SK-N-SH (cell line): ENCODE measurements around the gene SGSM2.

Experiments used
- CHD2 ChIP-seq: fragments of 150-350 bp; IDR thresholded peaks from 2 replicates; pipeline ENCODE4 v1.6.1; 2018; ENCODE audit warnings: low read length; ENCODE audit not compliant: partially characterized antibody
- EP300 ChIP-seq, 2 experiments: IDR thresholded peaks; 2 replicates each; pipeline versions ENCODE4 v1.4.0 to v1.6.1; 2012; ENCODE audit warnings: borderline replicate concordance in 1 of 2, low read depth in 1 of 2, low read length in 1 of 2
- EZH2phosphoT487 ChIP-seq: fragments of 200-600 bp; sonication (generic); IDR thresholded peaks from 2 replicates; pipeline ENCODE4 v1.6.1; 2017; ENCODE audit warnings: low read depth, mixed run types, mild to moderate bottlenecking, antibody characterized with exemption, moderate library complexity, borderline replicate concordance
- JUND ChIP-seq: IDR thresholded peaks from 2 replicates; pipeline ENCODE4 v1.4.0; 2012
- TF ChIP-seq, protein P1 (sequence below): fragments of 200-600 bp; sonication (generic); IDR thresholded peaks from 2 replicates; pipeline ENCODE4 v1.6.1; 2017; ENCODE audit warnings: antibody characterized with exemption, mild to moderate bottlenecking, moderate library complexity
- TF ChIP-seq, protein P2 (sequence below): IDR thresholded peaks from 2 replicates; pipeline ENCODE4; 2012

DNA sequence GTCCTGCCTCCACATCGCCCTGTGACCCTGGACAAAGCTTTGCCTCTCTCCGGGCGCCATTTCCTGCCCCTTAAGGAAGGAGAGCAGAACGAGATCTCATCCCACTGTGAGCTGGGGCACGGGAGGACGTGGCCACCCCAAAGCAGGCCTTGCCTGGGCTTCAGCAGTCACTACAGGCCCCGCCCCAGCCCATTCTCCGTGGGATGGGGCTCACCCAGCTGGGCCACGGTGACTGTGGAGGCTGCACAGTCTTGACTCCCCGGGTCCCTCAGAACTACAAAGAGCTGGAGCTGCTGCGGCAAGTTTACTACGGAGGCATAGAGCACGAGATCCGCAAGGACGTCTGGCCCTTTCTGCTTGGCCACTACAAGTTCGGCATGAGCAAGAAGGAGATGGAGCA, 35.4 kb downstream of the SGSM2 start:
- TF ChIP-seq EP300 (IDR thresholded peaks at IDR 0.05; ENCODE audit: borderline replicate concordance in 1 of 2, low read depth in 1 of 2, low read length in 1 of 2) (no peak), EZH2phosphoT487 (no peak), JUND (no peak), CHD2 (no peak)
- TF ChIP-seq, protein P1, sequence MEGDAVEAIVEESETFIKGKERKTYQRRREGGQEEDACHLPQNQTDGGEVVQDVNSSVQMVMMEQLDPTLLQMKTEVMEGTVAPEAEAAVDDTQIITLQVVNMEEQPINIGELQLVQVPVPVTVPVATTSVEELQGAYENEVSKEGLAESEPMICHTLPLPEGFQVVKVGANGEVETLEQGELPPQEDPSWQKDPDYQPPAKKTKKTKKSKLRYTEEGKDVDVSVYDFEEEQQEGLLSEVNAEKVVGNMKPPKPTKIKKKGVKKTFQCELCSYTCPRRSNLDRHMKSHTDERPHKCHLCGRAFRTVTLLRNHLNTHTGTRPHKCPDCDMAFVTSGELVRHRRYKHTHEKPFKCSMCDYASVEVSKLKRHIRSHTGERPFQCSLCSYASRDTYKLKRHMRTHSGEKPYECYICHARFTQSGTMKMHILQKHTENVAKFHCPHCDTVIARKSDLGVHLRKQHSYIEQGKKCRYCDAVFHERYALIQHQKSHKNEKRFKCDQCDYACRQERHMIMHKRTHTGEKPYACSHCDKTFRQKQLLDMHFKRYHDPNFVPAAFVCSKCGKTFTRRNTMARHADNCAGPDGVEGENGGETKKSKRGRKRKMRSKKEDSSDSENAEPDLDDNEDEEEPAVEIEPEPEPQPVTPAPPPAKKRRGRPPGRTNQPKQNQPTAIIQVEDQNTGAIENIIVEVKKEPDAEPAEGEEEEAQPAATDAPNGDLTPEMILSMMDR, result no peak
- TF ChIP-seq, protein P2, sequence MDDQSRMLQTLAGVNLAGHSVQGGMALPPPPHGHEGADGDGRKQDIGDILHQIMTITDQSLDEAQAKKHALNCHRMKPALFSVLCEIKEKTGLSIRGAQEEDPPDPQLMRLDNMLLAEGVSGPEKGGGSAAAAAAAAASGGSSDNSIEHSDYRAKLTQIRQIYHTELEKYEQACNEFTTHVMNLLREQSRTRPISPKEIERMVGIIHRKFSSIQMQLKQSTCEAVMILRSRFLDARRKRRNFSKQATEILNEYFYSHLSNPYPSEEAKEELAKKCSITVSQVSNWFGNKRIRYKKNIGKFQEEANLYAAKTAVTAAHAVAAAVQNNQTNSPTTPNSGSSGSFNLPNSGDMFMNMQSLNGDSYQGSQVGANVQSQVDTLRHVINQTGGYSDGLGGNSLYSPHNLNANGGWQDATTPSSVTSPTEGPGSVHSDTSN, result no peak
